Neutrophil (primary cell): ENCODE results near the gene MXRA8.
A peak's percentile ranks its signal among the peaks of the same experiment; 100 is the strongest.

Source experiments
- H3K27ac ChIP-seq: fragments of 200-600 bp; sonication (generic); 2 replicates; pipeline ENCODE4 v1.5.1; 2016; ENCODE audit warnings: mild to moderate bottlenecking, moderate library complexity
- H3K27me3 ChIP-seq: fragments of 200-600 bp; sonication (generic); 2 replicates; pipeline ENCODE4 v1.6.0; 2016; ENCODE audit warnings: mild to moderate bottlenecking
- H3K36me3 ChIP-seq: fragments of 200-600 bp; sonication (generic); 2 replicates; pipeline ENCODE4 v1.5.1; 2017
- H3K4me1 ChIP-seq, 2 experiments: fragments of 200-600 bp in 1 of 2; sonication (generic) in 1 of 2; 1 replicate in 1 of 2; 2 replicates in 1 of 2; pipeline versions ENCODE4 v1.5.1 to v1.6.1; 2013 to 2016; ENCODE audit warnings: low read depth in 1 of 2, low read length in 1 of 2, mild to moderate bottlenecking in 1 of 2, moderate library complexity in 1 of 2; ENCODE audit not compliant: control insufficient read depth in 1 of 2, insufficient read depth in 1 of 2
- H3K4me3 ChIP-seq, 2 experiments: fragments of 200-600 bp in 1 of 2; sonication (generic) in 1 of 2; 1 replicate in 1 of 2; 2 replicates in 1 of 2; pipeline ENCODE4 v1.5.1; 2013 to 2016; ENCODE audit warnings: low read depth in 1 of 2, low read length in 1 of 2, mild to moderate bottlenecking in 1 of 2, moderate library complexity in 1 of 2
- H3K9me3 ChIP-seq: fragments of 200-600 bp; sonication (generic); 2 replicates; pipeline ENCODE4 v1.5.1; 2016
- TF ChIP-seq, protein P1 (sequence below): fragments of 200-600 bp; sonication (generic); IDR thresholded peaks from 2 replicates; pipeline ENCODE4 v1.5.1; 2016; ENCODE audit warnings: antibody characterized with exemption

Gene MXRA8

DNA sequence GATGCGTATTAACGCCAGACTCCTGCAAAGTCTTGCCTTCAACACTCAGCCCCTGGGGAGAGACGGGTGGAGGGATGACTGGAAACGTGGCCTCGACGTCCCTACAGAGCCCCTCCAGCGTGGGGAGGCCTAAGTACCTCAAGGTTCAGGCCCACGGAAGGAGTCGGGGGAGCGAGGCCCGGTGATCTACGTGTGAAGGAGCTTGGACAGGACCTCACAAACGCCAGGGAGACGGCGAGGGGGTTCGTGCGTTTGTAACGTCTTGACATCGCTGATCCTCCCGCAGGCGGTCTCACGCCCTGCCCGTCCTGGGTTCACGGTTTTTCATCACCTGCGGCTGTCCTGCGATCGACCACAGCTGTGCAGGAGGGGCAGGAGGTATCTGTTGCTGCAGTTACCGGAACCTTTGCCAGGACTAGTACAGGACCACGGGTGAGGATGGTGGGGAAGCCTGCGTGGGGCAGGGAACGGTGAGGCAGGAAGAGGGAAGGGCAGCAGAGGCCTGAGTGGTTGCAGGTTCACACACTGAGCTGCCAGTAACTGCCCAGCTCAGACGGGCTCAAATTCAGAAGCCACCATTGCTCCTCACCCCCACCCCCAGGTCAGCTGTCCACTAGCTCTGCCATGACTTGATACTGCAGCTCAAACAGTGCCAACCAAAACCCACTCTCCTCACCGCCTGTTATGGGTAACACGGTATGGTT lies 41.7 kb upstream of the MXRA8 start:
- Histone ChIP-seq H3K27ac (peak overlapping the region; percentile 89), H3K9me3 (no peaks in the 10 kb centered on the region), H3K4me3 (peak overlapping the region; percentile 79 to 80), H3K4me1 (peaks cover 28 to 30% of the 10 kb centered on the region in 2 experiments), H3K27me3 (no peaks in the 10 kb centered on the region), H3K36me3 (peaks cover 65% of the 10 kb centered on the region)
- TF ChIP-seq, protein P1, sequence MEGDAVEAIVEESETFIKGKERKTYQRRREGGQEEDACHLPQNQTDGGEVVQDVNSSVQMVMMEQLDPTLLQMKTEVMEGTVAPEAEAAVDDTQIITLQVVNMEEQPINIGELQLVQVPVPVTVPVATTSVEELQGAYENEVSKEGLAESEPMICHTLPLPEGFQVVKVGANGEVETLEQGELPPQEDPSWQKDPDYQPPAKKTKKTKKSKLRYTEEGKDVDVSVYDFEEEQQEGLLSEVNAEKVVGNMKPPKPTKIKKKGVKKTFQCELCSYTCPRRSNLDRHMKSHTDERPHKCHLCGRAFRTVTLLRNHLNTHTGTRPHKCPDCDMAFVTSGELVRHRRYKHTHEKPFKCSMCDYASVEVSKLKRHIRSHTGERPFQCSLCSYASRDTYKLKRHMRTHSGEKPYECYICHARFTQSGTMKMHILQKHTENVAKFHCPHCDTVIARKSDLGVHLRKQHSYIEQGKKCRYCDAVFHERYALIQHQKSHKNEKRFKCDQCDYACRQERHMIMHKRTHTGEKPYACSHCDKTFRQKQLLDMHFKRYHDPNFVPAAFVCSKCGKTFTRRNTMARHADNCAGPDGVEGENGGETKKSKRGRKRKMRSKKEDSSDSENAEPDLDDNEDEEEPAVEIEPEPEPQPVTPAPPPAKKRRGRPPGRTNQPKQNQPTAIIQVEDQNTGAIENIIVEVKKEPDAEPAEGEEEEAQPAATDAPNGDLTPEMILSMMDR: no peak

DNA sequence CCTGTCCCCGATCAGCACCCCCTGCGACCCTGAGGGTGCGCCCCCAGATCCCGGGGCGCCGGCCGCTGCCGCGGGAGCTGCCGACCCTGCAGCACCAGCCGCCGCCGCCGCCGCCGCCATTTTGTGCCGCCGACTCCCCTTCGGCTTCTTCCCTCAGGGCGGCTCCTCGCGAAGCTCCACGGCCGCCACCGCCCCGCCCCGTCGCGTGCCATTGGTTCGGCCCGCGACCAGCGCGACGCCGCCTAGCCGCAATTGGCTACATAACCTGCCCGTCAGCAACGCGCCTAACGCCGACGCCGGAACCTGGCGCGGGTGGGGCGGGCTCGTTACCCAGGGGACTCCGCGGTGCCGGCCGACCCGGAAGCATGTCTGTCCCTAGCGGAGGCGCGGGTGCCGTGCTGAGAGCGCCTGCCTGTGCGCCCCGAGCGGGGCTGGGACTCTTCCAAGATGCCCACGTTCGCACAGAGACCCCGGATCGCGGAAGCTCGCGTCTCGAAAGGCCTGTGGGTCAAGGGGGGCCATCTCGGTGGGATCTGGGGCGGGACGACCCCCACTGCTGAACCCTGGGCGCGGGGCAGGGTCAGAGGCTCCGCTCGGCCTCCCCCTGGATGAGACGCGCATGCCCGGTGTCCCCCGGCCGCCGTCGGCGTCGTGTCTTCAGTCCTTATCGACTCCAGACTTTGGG lies 41.0 kb upstream of the MXRA8 start, which contains the start of gene CCNL2:
Gene CCNL2, minus strand, starts transcription at position 149 of the 685 bp plus-strand sequence. Its CDS starts 29 bp downstream, at position 120.
- H3K4me1 ChIP-seq: peaks cover 28 to 30% of the 10 kb centered on the region in 2 experiments
- peak within 1 kb of the TSS; percentile 89 for H3K27ac ChIP-seq
- no peaks in the 10 kb centered on the region for H3K9me3 ChIP-seq
- H3K27me3 ChIP-seq: no peaks in the 10 kb centered on the region
- peak within 1 kb of the TSS; percentile 79 to 80 for H3K4me3 ChIP-seq
- TF ChIP-seq, protein P1: peak; percentile 89
- H3K36me3 ChIP-seq: peaks cover 66% of the 10 kb centered on the region

DNA sequence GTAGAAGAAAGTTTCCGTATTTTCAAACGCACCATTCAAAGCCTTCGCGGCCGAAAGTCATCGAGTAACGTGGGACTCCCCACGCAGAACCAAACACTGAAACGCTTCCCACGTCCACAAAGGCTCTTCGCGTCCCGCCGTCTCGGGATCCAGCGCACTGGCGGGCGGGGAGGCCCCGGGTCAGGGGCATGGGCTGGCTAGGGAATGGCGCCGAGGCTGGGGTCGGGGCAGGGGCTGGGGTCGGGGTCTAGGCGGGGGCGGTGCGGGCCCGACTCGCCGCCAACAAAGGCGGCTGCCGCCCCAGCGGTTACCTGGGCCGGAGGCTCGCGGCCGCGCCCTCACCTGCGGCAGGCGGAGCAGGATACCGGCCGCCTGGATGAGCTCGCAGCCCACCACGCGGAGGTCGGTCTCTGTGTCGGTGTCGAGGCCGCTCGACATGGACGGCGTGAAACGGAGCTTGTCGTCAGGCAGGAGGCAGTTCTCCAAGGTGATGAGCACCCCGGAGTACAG lies 40.4 kb upstream of the MXRA8 start:
- Histone ChIP-seq H3K9me3 (no peaks in the 10 kb centered on the region), H3K4me1 (peaks cover 28 to 30% of the 10 kb centered on the region in 2 experiments), H3K27me3 (no peaks in the 10 kb centered on the region), H3K27ac (peak overlapping the region; percentile 89), H3K36me3 (peaks cover 70% of the 10 kb centered on the region), H3K4me3 (peak overlapping the region; percentile 79 to 80)
- TF ChIP-seq, protein P1: no peak

DNA sequence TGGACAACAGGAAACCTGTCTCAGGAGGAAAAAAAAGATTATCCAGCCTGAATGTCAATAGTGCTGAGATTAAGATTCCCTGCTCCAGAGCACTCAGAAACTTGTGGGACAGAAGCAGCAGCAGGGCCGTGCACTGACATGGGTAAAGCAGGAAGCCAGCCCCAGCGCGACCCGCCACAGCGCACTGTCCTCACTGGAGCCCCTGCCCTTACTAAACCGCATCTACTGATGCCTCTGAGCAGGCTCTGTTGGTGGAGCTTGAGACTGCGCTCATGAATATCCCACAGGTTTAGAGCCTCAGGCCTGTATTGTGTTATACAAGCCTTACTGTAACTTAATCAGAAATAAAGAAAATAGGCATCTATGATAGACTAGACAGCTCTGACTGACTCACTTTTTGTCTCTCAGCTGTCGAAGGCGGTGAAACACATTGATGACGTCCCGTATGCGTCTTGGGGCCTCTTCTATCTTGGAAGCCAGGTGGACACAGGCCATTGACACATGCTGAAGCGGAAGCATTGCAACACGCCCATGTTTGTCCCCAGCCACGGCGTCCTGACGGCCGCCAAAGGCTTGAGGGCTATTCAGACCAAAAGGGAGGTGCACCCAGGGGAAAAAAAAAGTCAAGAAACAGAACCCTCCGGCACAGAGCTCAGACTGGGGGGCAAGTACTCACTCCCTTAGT lies 39.6 kb upstream of the MXRA8 start:
- Histone ChIP-seq H3K27me3 (no peaks in the 10 kb centered on the region), H3K4me1 (peaks cover 28 to 30% of the 10 kb centered on the region in 2 experiments), H3K4me3 (peak overlapping the region; percentile 79 to 80), H3K9me3 (no peaks in the 10 kb centered on the region), H3K27ac (peak overlapping the region; percentile 89), H3K36me3 (peaks cover 70% of the 10 kb centered on the region)
- TF ChIP-seq, protein P1: no peak

DNA sequence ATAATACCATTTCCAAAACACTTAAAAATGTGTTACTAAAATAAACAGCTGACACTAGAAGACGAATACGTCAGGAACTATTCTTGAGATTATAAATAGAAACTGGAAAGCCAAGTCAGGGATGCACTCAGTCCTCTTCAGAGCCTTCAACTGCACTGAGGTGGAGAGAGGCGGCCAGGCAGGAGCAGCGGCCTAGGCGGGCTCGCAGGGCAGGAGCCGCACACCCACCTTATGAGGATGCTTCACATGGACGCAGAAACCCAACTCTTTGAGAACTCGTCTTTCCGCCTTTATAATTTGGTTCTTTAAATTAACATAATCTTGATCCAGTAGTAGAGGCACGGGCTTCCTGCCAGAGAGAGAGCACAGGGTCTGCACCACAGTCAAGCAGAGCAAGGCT lies 36.8 kb upstream of the MXRA8 start:
- Histone ChIP-seq H3K4me1 (peaks cover 19 to 21% of the 10 kb centered on the region in 2 experiments), H3K36me3 (peaks cover 73% of the 10 kb centered on the region), H3K9me3 (no peaks in the 10 kb centered on the region), H3K27me3 (no peaks in the 10 kb centered on the region), H3K4me3 (no peak overlapping the region), H3K27ac (no peak overlapping the region)
- TF ChIP-seq, protein P1: no peak
